Measurements from ENCODE around the gene ANKRD10.

DNA sequence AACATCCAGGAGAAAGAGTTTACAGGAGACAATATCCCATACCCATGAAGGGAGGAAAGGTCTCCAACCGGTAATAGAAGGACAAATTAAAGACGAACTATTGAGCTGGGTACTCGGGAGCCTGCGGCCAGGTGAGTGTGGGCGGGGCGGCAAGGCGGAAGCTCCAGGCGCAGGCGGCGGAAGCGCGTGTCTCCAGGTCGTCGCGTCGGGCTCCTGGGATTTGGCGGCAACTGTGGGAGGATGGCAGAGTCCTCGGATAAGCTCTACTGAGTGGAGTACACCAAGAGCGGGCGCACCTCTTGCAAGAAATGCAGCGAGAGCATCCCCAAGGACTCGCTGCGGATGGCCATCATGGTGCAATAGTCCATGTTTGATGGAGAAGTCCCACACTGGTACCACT, 21.6 kb upstream of the ANKRD10 start:
- TF ChIP-seq, protein P1, sequence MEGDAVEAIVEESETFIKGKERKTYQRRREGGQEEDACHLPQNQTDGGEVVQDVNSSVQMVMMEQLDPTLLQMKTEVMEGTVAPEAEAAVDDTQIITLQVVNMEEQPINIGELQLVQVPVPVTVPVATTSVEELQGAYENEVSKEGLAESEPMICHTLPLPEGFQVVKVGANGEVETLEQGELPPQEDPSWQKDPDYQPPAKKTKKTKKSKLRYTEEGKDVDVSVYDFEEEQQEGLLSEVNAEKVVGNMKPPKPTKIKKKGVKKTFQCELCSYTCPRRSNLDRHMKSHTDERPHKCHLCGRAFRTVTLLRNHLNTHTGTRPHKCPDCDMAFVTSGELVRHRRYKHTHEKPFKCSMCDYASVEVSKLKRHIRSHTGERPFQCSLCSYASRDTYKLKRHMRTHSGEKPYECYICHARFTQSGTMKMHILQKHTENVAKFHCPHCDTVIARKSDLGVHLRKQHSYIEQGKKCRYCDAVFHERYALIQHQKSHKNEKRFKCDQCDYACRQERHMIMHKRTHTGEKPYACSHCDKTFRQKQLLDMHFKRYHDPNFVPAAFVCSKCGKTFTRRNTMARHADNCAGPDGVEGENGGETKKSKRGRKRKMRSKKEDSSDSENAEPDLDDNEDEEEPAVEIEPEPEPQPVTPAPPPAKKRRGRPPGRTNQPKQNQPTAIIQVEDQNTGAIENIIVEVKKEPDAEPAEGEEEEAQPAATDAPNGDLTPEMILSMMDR (IDR thresholded peaks at IDR 0.05; ENCODE audit: insufficient read depth, low read length, poor library complexity, severe bottlenecking): no peak
- no peak for TF ChIP-seq EZH2phosphoT487 (conservative IDR thresholded peaks at IDR 0.05; ENCODE audit: low read length)
